AG04450 (cell line): ENCODE data around the gene LAIR2. TPM values are rescaled to one million over a fixed set of nuclear protein-coding genes. Genes with fewer than 3 reads are reported as not detected.
A peak's percentile ranks its signal among the peaks of the same experiment; 100 is the strongest.

Experiments used
- CTCF ChIA-PET: fragments of 300-600, 350-600 bp; formaldehyde crosslinking; extraction: SDS; loops from one replicate; lab custom pipeline; 2022; ENCODE audit warnings: antibody characterized with exemption, inconsistent platforms; lab: Charles Lee
- POLR2A ChIA-PET: fragments of 350-600 bp; formaldehyde crosslinking; extraction: SDS; loops from one replicate; lab custom pipeline; 2021; ENCODE audit warnings: antibody characterized with exemption, inconsistent platforms; lab: Yijun Ruan, JAX
- DNase-seq: peaks from one replicate; pipeline ENCODE4 v3.0.0-alpha.2; 2011; ENCODE audit warnings: low read depth, low spot score
- H3K27ac ChIP-seq: one replicate; pipeline ENCODE4 v1.5.1; 2012; ENCODE audit warnings: low read depth, low read length, control low read depth
- H3K27me3 ChIP-seq: one replicate; pipeline ENCODE4 v1.6.0; 2012; ENCODE audit warnings: low read length; ENCODE audit not compliant: control insufficient read depth, insufficient read depth
- H3K4me3 ChIP-seq: 2 replicates; pipeline ENCODE4 v1.5.1; 2011; ENCODE audit warnings: mild to moderate bottlenecking, low read depth, low read length, control low read depth
- H3K9me3 ChIP-seq: 2 replicates; pipeline ENCODE4 v1.5.1; 2012; ENCODE audit warnings: low read length; ENCODE audit not compliant: control insufficient read depth, insufficient read depth
- CTCF ChIP-seq: IDR thresholded peaks from 2 replicates; pipeline ENCODE4 v1.5.1; 2011; ENCODE audit warnings: low read depth, low read length, control low read depth, inconsistent platforms
- polyA plus RNA-seq: library from polyadenylated mRNA; depleted of rRNA; stranded (reverse); fragments of >200 nt; gene quantifications from 2 replicates; pipeline ENCODE4 v1.2.3, GENCODE V29; 2011

LAIR2 gene
- polyA plus RNA-seq, 1 experiment: not detected

- POLR2A ChIA-PET: interaction anchor here (6.7 kb wide), 1 partner anchor 11 kb away, joined by 87 read pairs; the partner anchor contains the start of gene LENG8
- H3K9me3 ChIP-seq: peaks cover 1% of the 10 kb centered on the region; the same call in 1 of the 2 replicates
- no peaks in the 10 kb centered on the region for H3K27me3 ChIP-seq
- no peak for TF ChIP-seq CTCF
- H3K4me3 ChIP-seq: no peak overlapping the region
- CTCF ChIA-PET: interaction anchor here (0.6 kb wide), 1 partner anchor 230 kb away, joined by 3 read pairs; no protein-coding TSS in a partner anchor
- H3K27ac ChIP-seq: peak overlapping the region; percentile 21
- no peak for DNase-seq
Measured at GRCh38 chr19:54460230-54461005, 42.2 kb upstream of the LAIR2 start.

GRCh38 chr19:54461210-54461609 lies 41.4 kb upstream of the LAIR2 start:
- CTCF ChIA-PET: interaction anchor here (1.3 kb wide), 1 partner anchor 14 kb away, joined by 4 read pairs; no protein-coding TSS in a partner anchor
- peak overlapping the region; percentile 81 for H3K27ac ChIP-seq
- H3K4me3 ChIP-seq: no peak overlapping the region
- peaks cover 3% of the 10 kb centered on the region; the same call in 1 of the 2 replicates for H3K9me3 ChIP-seq
- no peak for DNase-seq
- no peaks in the 10 kb centered on the region for H3K27me3 ChIP-seq
- POLR2A ChIA-PET: interaction anchor here (0.7 to 6.7 kb wide), 2 partner anchors 12 to 253 kb away, joined by 3 to 87 read pairs; partner anchors contain the start of gene LENG8
- no peak for TF ChIP-seq CTCF

DNA sequence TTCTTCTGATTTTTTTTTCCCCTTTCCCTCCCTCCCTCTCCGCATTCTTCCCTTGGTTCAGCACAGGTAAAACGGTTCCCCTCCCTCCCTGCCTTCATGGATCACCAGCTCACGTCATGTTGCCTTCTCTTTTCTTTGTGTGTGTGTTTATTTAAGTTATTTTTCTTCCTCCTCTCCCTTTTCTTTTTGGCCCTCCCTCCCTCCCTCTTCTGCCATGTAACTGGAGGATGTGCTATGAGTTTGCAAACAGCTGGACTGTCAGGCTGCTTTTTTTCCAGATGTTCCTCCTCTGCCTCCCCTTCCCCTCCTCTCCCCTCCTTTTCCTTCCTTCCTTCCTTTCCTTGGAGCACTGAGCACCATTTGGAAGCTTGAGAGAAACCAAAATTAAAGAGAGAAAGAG lies 41.0 kb upstream of the LAIR2 start:
- Histone ChIP-seq H3K27me3 (no peaks in the 10 kb centered on the region), H3K9me3 (peaks cover 3% of the 10 kb centered on the region; the same call in 1 of the 2 replicates), H3K27ac (peak overlapping the region; percentile 89), H3K4me3 (peak overlapping the region; percentile 15; the same call in 1 of the 2 replicates)
- DNase-seq: peak; percentile 54
- ChIA-PET CTCF (interaction anchor here (0.7 to 1.3 kb wide), 2 partner anchors 14 to 956 kb away, joined by 4 read pairs; no protein-coding TSS in a partner anchor), POLR2A (interaction anchor here (0.7 to 6.7 kb wide), 3 partner anchors 8 to 253 kb away, joined by 3 to 87 read pairs (median 3); partner anchors contain the start of gene LENG8)
- TF ChIP-seq CTCF: no peak

GRCh38 chr19:54462047-54462654 lies 40.5 kb upstream of the LAIR2 start:
- Histone ChIP-seq H3K9me3 (peaks cover 3% of the 10 kb centered on the region; the same call in 1 of the 2 replicates), H3K27me3 (no peaks in the 10 kb centered on the region), H3K27ac (peak overlapping the region; percentile 89), H3K4me3 (peak overlapping the region; percentile 64)
- TF ChIP-seq CTCF: no peak
- POLR2A ChIA-PET: interaction anchor here (0.7 to 6.7 kb wide), 5 partner anchors 8 to 254 kb away, joined by 3 to 87 read pairs (median 3); partner anchors contain the start of genes CDC42EP5 and LENG8
- CTCF ChIA-PET: interaction anchor here (0.7 to 1.3 kb wide), 2 partner anchors 14 to 955 kb away, joined by 4 read pairs; no protein-coding TSS in a partner anchor
- DNase-seq: no peak
